GM19463 (cell line): ENCODE results near the gene TRAM2.

Experiments
- ATAC-seq: cut with Tn5 transposase; IDR thresholded peaks from one replicate; pipeline ENCODE4 v1.9.1; 2021; ENCODE audit warnings: mild to moderate bottlenecking, moderate library complexity; ENCODE audit not compliant: unreplicated experiment

TRAM2 gene

GRCh38 chr6:52571099-52571755 lies 5.6 kb downstream of the TRAM2 start:
- no peak for ATAC-seq

- no peak for ATAC-seq
Measured at GRCh38 chr6:52570291-52570700, 6.6 kb downstream of the TRAM2 start.

- ATAC-seq, result no peak
Measured at GRCh38 chr6:52568320-52568719, 8.5 kb downstream of the TRAM2 start.

- no peak for ATAC-seq
Measured at GRCh38 chr6:52566853-52567279, 10.0 kb downstream of the TRAM2 start.

- peak; percentile 78 for ATAC-seq
Measured at GRCh38 chr6:52566201-52566600, 10.7 kb downstream of the TRAM2 start.

- no peak for ATAC-seq
Measured at GRCh38 chr6:52564856-52565255, 12.0 kb downstream of the TRAM2 start.

GRCh38 chr6:52562911-52563310 lies 13.9 kb downstream of the TRAM2 start:
- ATAC-seq, result no peak

GRCh38 chr6:52560462-52560861 lies 16.4 kb downstream of the TRAM2 start:
- no peak for ATAC-seq

GRCh38 chr6:52558266-52559000 lies 18.4 kb downstream of the TRAM2 start:
- no peak for ATAC-seq

GRCh38 chr6:52557389-52558265 lies 19.2 kb downstream of the TRAM2 start:
- ATAC-seq, result no peak

GRCh38 chr6:52555518-52556233 lies 21.2 kb downstream of the TRAM2 start:
- no peak for ATAC-seq

- ATAC-seq, result no peak
Measured at GRCh38 chr6:52554684-52555280, 22.1 kb downstream of the TRAM2 start.

GRCh38 chr6:52553719-52554118 lies 23.1 kb downstream of the TRAM2 start:
- ATAC-seq, result no peak

- ATAC-seq, result no peak
Measured at GRCh38 chr6:52553158-52553557, 23.7 kb downstream of the TRAM2 start.

- peak; percentile 91 for ATAC-seq
Measured at GRCh38 chr6:52552278-52552643, 24.6 kb downstream of the TRAM2 start.

GRCh38 chr6:52551483-52552277 lies 25.2 kb downstream of the TRAM2 start:
- no peak for ATAC-seq

- ATAC-seq, result no peak
Measured at GRCh38 chr6:52550870-52551269, 26.0 kb downstream of the TRAM2 start.

GRCh38 chr6:52550014-52550575 lies 26.8 kb downstream of the TRAM2 start:
- no peak for ATAC-seq

- ATAC-seq, result no peak
Measured at GRCh38 chr6:52549428-52549827, 27.4 kb downstream of the TRAM2 start.
